GM18499 (cell line): ENCODE results near the gene NTN1.
"Not testable (repeated sequence)": the region's sequence is repeated elsewhere in the genome, so short reads cannot be mapped to it uniquely, and the experiment has no call there.

Source experiments
- ATAC-seq: cut with Tn5 transposase; IDR thresholded peaks from one replicate; pipeline ENCODE4 v1.9.1; 2021; ENCODE audit warnings: moderate number of reproducible peaks; ENCODE audit not compliant: insufficient read depth, unreplicated experiment

The NTN1 gene

DNA sequence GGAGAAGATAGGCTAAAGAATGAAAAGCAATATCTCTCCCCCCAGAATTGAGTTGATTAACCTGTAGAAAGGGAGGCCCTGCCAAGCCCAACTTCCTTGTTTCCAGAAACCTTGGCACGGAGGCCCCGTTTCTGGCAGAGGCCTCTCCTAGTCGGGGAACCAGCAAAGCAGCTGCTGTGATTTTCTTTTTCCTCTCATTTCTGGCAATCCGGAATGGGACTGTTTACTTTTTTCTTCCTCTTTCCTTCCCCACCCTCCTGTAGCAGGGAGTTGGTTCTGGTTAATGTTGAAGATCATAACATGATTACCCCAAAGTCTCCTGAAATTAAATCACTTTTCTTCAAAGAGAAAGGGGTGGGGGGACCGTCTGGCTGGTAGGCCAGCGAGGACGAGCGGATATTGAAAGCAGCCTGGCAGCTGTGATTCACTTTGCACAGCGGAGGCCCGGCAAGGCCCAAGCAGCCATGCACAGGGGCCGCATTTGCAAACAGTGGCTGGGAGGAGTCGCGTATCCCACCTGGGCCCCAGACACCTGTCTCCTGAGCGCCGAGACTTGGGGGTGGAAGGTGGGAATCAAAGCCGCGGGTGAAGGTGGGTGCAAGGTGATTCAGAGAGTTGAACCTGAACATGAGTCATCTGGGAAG lies 51.5 kb downstream of the NTN1 start:
- no peak for ATAC-seq

DNA sequence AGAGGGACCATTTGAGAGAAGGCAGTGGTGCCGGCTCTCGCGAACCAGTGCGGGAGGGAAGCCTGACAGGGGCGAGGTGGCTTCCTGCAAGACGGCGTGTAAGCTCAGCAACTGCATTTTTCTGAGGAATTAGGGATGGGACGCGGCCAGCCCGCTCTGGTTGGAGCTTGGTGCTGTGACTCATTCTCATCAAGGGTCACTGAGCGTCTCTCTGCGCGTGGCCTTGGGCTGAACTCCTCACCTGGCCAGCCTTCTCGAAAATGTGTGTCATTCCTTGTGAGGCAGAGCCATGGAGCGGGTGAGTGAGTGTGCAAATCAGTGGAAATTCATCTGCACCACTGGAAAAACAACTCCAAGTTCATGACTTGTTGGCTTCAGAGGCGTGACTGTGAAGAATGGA lies 52.8 kb downstream of the NTN1 start:
- no peak for ATAC-seq

DNA sequence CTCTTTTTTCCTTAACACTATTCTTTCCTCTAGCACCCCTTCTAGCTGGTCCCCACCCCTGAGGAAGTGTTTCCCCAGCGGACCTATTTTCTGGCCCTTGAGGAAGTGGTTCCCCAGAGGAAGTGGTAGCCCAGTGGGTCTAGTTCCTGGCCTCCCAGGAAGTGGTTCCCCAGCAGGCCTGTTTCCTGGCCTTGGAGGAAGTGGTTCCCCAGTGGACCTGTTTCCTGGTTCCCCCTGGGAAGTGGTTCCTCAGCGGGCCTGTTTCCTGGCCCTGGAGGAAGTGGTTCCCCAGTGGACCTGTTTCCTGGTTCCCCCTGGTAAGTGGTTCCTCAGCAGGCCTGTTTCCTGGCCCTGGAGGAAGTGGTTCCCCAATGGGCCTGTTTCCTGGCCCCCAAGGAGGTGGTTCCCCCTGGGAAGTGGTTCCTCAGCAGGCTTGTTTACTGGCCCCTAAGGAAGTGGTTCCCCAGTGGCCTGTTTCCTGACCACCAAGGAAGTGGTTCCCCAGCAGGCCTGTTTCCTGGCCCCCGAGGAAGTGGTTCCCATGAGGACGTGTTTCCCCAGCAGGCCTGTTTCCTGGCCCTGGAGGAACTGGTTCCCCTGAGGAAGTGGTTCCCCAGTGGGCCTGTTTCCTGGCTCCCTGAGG lies 58.3 kb downstream of the NTN1 start:
- no peak for ATAC-seq

DNA sequence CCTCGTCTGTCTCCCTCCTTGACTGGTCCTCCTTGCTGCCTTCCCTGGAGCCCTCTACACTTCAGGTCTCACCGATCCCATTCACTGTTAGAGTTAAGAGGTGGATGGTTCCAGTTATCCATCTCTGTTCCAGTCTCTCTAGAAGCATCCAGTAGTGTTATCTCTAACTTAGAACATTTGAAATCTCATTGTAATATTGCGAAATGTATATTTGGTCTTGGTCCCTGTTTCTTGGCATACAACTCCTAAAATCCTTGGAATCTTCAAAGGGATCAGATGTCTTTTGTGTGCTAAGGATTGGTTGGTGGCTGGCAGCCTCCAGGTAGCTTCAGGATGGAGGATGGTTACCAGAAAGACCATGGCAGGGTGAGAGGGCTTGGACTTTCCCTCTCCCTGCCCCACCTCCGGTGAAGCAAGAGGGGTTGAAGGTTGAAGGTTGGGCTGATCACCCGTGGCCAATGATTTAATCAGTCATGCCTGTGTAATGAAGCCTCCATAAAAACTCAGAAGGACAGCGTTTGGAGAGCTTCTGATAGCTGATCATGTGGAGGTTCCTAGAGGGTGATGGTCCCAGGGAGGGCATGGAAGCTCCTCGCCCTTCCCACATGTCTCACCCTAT lies 59.1 kb downstream of the NTN1 start:
- no peak for ATAC-seq

DNA sequence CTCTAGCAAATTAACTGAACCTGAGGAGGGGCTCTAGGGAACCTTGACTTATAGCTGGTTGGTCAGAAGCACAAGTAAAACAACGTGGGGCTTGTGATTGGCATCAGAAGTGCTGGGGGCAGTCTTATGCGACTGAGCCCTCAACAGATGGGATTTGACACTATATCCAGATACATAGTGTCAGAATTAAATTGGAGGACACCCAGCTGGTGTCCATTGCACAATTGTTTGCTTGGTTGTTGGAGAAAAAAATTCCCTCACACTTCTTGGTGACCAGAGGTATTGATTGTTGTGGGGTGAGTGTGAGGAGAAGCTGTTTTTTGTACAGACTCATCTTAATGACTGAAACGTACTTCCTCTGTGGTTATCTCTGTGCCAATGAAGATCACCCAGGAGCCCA lies 59.7 kb downstream of the NTN1 start:
- no peak for ATAC-seq

DNA sequence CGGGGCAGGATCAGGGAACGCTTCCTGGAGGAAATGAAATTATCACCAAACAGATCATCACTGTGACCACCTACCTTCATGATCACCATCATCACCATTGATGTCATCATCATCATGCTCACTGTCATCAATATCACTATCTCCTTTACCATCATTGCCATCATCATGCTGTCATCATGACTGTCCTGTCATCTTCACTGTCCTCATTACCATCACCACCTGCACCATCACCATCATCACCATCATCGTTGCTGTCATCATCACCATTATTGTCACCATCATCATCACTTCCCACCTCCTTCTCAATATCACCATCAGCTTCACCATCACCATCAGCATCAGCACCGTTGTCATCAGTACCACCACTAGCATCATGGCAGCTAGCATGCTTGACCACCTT lies 65.3 kb downstream of the NTN1 start:
- no peak for ATAC-seq

DNA sequence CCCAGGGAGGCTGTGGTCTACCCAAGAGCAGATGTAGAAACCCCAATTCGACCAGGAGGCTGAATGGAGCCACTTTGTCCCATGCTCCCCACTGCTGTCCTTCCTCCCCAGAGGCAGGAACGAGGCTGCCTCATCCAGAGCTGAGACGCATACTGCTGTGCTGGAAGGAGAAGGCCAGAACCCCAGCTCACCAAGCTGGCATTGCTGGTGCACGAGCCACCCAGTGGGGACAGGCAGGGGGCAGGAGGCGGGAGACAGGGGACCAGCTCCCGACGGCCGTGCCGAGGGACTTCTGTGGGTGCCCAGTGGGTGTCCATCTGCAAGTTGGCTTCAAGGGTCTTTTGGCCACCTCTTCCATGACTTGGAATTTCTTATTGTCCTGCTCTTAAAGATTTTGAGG lies 66.6 kb downstream of the NTN1 start:
- ATAC-seq: no peak

DNA sequence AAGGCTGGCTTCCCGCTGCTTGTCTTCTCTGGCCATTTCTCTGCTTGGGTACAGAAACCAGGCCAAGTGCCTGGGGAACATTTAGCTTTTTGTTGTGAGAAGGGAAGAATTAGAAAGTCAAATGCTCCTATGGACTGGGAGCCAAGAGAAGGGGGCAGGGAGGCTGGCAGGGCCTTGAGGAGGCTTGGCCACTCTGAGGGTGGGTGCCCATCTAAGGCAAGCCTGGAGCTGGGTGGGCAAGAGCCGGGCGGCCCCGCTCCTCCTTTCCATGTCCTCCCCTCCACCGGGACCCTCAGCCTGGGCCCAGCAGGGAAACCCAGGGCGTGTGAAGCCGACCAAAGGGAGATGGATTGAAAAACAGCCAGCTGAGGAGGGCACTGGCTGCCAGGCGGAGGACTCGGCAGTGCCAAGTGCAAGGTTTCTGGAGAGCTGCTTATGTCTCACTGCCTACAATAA lies 69.4 kb downstream of the NTN1 start:
- ATAC-seq: no peak

DNA sequence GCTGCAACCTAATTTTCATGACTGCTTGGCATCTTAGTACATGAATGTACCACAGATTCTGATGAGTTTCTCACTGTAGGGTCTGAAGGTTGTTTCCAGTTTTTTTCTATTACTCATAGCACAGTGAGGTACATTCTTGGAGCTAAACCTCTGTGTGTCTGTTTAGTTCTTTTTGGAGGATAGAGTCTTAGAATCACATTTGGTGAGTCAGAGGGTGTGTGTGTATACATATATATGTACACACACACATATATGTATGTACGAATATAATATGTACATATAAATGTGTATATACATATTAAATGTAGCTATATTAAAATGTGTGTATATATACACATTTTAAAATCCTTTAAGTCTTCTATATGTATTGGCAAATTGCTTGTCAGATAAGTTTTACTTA lies 72.9 kb downstream of the NTN1 start:
- no peak for ATAC-seq

DNA sequence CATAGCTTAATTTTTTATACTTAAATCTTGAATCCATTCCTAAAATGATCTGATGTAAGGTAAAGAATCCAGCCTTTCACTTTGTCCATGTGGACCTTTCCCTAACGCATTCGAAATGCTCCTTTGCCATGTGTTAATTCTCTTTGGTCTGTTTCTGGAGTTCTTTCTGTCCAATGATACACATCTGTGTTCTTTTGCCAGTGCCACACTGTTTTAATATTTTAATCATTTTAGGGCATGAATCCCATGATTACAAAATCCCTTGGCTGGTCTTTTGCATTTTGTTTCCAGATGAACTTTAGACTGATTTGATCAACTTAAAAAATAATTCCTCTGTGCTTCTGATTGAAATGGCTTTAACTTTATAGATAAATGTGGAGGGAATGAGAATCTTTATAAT lies 74.1 kb downstream of the NTN1 start:
- ATAC-seq: no peak

DNA sequence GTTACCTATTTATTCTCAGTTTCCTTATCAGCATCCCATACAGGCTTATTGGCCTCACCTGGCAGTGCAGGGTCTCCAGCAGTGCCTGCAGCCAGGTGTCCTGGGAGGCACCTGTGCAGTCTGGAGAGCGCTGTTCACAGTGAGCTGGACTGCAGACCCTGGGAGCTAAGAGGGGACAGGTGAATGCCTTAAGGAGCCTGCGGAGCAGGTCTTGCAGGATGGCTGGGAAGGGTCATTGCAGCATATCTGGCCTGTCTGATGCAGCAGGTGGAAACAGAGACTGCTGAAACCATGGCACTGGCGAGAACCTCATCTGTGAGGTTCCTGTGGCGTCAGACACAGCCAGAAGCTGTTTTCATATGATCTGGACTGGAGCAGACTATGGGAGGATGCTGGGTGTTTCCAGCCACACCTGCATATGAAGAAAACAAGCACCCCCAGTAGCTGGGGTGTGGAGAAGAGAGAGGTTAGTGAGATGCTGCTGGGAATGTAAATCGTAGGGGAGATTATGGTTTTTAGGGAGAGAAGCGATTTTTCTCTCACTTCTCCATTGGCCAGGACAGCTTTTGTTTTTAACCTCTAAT lies 77.0 kb downstream of the NTN1 start:
- no peak for ATAC-seq

DNA sequence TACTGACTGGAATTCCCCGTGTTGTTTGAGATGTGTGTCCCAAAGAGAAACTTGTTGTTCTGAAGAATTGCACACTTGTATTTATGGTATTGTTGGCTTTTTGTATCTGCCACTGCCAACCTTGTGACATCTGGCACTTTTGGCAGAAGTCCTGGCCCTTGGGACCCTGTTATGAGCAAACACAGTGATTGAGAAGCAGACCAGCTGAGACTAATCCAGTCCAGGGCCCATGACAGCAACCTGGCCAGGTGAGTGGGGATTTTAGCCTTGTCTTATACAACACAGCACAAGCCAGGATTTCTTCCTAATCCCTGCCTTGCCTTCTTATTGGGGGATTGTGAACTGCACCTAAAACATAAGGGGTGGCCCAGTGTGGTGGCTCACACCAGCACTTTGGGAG lies 80.0 kb downstream of the NTN1 start:
- ATAC-seq: no peak

DNA sequence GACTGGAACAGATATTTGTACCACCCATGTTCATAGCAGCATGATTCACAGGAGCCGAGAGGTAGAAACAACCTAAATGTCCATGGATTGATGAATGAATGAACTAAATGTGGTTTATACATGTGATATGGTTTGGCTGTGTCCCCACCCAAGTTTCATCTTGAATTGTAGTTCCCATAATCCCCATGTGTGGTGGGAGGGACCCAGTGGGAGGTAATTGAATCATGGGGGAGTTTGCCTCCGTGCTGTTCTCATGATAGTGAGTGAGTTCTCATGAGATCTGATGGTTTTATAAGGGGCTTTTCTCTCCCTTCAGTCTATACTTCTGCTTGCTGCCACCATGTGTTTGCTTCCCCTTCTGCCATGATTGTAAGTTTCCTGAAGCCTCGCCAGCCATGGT lies 81.9 kb downstream of the NTN1 start:
- not testable (repeated sequence) for ATAC-seq

DNA sequence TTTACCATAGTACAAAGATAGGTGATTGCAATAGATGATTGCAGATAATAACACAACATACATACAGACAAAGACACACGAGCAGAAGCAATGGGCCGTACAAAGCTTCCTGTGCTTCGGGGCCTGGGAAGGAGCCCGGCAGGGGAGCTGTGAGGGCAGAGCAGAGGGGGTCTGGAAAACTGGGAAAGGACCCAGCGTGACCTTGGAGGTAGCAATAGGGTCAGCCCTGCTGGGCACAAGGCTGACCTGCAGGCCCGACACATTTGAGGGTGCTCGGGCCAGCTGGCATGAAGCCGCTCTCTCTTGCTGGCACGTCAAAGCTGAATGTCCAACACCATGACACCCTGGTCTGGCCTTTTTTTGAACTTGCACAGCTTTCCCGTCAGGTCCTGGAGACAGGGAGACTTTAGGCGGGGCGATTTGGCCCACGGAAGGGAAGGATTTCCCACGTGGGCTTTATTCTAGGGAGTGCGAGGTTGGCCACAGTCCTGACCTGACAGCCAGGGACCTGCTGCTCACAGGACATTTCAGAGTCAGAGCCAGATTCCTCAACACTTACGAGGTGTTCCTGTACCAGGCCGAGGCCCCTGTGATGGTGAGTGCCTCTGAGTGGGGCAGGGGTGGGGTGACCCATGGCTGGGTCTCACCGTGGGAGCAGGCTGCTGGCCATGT lies 83.2 kb downstream of the NTN1 start:
- ATAC-seq: no peak

DNA sequence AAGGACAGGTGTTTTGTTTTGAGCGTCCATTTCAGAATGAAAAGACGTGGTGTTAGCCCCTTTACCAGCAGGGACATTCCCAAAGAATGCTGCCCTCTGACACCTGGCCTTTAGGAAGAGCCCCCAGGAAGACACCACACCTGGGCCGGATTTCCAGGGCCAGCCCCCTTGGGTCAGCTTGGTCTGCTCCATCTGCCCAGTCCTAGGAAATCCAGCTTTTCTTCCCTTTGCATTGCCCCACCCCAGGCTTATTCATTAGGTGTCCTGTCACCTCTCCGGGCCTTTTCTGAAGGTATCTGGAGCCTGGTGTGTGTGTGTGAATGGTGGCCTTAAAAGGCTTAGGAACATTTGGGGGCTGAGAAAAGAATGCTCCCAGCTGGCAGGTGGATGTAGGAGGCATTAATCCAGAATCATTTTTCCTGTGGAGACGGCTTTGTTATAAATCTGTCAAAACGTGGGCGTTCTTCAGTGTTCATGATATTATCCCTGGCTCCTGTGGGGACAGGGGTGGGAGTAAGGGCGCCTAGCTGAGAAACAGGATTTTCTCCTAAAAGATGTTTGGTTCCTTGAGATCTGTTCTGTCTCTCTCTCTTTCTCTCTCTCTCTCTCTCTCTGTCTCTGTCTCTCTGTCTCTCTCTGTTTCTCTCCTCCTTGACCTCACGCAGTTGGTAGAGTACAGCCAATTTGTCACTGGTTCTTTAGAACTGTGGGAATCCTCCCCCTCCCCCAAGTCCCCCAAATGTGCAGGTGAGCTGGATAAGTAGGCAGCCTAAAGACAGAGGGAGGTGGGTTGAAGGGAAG lies 84.0 kb downstream of the NTN1 start:
- ATAC-seq: no peak

DNA sequence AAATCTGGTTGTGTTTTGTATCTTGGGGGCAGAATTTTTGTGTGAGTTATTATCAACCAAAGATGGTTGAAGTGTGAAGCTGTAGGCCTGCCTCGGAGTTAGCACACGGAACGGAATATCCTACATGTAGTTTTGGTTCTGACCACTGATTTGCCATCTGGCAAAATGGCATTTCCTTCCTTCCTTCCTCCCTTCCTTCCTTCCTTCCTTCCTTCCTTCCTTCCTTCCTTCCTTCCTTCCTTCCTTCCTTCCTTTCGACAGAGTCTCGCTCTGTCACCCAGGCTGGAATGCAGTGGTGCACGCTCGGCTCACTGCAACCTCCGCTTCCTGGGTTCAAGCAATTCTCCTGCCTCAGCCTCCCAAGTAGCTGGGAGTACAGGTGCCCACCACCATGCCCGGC lies 85.0 kb downstream of the NTN1 start:
- not testable (repeated sequence) for ATAC-seq

DNA sequence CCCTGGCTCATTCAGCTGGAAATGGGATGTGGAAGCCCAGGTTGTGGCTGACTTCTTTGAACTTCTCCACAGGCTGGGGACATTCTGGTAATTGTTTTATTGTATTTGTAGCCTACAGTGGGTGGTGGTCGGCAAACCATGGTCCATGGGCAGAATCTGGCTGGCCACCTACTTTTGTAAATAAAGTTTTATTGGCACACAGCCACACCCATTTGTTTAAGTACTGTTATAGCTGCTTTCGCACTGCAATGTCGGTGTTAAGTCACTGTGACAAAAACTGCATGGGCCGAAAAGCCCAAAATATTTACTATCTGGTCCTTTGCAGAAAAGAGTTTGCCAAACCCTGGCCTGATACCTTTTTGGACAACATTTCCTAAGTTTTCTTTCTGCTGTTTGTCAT lies 86.2 kb downstream of the NTN1 start:
- ATAC-seq: no peak

DNA sequence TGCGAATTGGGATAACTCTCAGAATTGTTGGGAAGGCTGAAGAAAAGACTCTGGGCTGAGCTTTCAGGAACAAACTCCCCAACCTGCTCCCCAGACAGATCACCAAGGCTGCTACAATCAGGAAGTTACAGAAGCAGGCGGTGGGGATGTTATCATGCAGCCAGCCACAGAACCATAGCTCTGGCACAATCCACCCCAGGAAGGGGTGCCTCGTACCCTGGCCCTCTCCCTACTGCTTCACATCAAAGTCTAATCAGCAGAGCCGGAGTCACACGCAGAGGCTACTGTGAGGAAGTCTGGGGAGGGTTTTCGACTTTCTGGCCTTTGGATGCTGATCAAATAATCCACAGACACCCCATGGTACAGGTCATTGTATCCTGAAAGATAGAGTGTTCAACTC lies 86.8 kb downstream of the NTN1 start:
- ATAC-seq: no peak

DNA sequence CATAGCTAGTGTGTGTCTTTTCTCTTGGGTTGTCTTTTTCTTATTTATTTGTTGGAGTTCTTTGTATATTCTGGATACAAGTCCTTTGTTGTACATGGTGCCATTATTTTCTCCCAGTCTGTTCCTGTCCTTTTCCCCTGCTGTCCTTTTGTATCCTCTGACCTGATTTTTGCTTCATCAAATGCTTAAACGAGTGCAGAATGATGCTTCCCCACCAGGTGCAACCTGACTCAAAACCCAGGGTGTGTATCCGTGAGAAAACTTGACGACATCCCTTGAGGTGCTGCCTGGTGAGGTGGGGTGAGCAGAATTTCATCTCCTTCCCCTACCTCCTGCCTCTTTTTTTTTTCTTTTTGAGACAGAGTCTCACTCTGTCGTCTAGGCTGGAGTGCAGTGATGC lies 88.6 kb downstream of the NTN1 start:
- ATAC-seq: no peak

DNA sequence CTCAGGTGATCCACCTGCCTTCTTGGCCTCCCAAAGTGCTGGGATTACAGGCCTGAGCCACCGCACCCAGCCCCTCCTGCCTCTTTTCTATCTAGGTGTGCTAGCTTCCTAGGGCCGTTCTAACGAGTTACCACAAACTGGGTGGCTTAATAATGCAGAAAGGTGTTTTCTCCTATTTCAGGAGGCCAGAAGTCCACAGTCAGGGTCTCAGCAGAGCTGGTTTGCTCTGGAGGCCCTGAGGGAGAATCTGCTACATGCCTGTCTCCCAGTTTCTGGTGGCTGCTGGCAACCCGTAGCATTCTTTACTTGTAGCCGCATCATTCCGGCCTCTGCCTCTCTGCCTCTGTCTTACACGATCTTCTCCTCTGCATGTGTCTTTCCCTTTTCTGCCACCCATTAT lies 89.2 kb downstream of the NTN1 start:
- ATAC-seq: no peak
